Upper lobe of right lung (tissue), 1 donor: ENCODE data around the gene FAM168A. TPM values are rescaled to one million over a fixed set of nuclear protein-coding genes. Genes with fewer than 3 reads are reported as not detected.
"Not testable (repeated sequence)": the region's sequence is repeated elsewhere in the genome, so short reads cannot be mapped to it uniquely, and the experiment has no call there.

Experiments used
- ATAC-seq: fragments of 200-7000 bp; cut with Tn5 transposase; one replicate; pipeline ENCODE4 v1.9.1; 2020; ENCODE audit warnings: mild to moderate bottlenecking, moderate library complexity
- DNase-seq: peaks from one replicate; pipeline ENCODE4 v3.0.0-alpha.2; 2020
- H3K27ac ChIP-seq: fragments of 200-600 bp; one replicate; pipeline ENCODE4 v1.8.0; 2022
- H3K27me3 ChIP-seq: fragments of 200-600 bp; one replicate; pipeline ENCODE4 v1.8.0; 2022; ENCODE audit warnings: mild to moderate bottlenecking
- H3K36me3 ChIP-seq: fragments of 200-600 bp; one replicate; pipeline ENCODE4 v1.8.0; 2022
- H3K4me1 ChIP-seq: fragments of 200-600 bp; one replicate; pipeline ENCODE4 v1.8.0; 2022
- H3K4me3 ChIP-seq: fragments of 200-600 bp; one replicate; pipeline ENCODE4 v1.8.0; 2022; ENCODE audit warnings: mild to moderate bottlenecking
- H3K9me3 ChIP-seq: fragments of 200-600 bp; one replicate; pipeline ENCODE4 v1.8.0; 2022
- intact Hi-C: fragments of 100-400 bp; cut with DNase I; formaldehyde crosslinking; loops from one replicate; pipeline ENCODE4 v1.11.0; 2022
- total RNA-seq: library from RNA; stranded (reverse); fragmentation: NEBNext Ultra II Directional; extraction: Animal tissue kit (Norgen Biotek cat#: 25700); gene quantifications from one replicate; pipeline ENCODE4 v1.2.1, GENCODE V29; 2021
- TF ChIP-seq, protein P1 (sequence below): fragments of 200-600 bp; IDR thresholded peaks from one replicate; pipeline ENCODE4 v1.8.0; 2022; ENCODE audit warnings: antibody characterized with exemption
- donor health status: DM: no; HTN: yes; CAD: no; lungs with severe emphysema.

FAM168A gene
- total RNA-seq, 1 donor from 2014 or later, result 30.7 TPM

GRCh38 chr11:73446766-73447165 lies 151.1 kb downstream of the FAM168A start:
- TF ChIP-seq, protein P1, sequence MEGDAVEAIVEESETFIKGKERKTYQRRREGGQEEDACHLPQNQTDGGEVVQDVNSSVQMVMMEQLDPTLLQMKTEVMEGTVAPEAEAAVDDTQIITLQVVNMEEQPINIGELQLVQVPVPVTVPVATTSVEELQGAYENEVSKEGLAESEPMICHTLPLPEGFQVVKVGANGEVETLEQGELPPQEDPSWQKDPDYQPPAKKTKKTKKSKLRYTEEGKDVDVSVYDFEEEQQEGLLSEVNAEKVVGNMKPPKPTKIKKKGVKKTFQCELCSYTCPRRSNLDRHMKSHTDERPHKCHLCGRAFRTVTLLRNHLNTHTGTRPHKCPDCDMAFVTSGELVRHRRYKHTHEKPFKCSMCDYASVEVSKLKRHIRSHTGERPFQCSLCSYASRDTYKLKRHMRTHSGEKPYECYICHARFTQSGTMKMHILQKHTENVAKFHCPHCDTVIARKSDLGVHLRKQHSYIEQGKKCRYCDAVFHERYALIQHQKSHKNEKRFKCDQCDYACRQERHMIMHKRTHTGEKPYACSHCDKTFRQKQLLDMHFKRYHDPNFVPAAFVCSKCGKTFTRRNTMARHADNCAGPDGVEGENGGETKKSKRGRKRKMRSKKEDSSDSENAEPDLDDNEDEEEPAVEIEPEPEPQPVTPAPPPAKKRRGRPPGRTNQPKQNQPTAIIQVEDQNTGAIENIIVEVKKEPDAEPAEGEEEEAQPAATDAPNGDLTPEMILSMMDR, result no peak

GRCh38 chr11:73445980-73446379 lies 151.9 kb downstream of the FAM168A start:
- H3K27me3 ChIP-seq, result no peaks in the 10 kb centered on the region
- H3K4me3 ChIP-seq, result no peak overlapping the region
- ATAC-seq (no peak), DNase-seq (no peak)
- no peak overlapping the region for H3K27ac ChIP-seq
- intact Hi-C loops, result no loop called here
- no peaks in the 10 kb centered on the region for H3K36me3 ChIP-seq
- H3K9me3 ChIP-seq, result no peaks in the 10 kb centered on the region
- TF ChIP-seq, protein P1, result no peak
- no peaks in the 10 kb centered on the region for H3K4me1 ChIP-seq

More at GRCh38 chr11:73446766-73447165, 151.1 kb downstream of the FAM168A start:
- DNase-seq (no peak), ATAC-seq (no peak)
- H3K4me1 ChIP-seq, result no peaks in the 10 kb centered on the region
- no peaks in the 10 kb centered on the region for H3K36me3 ChIP-seq
- no peaks in the 10 kb centered on the region for H3K9me3 ChIP-seq
- no peaks in the 10 kb centered on the region for H3K27me3 ChIP-seq
- H3K4me3 ChIP-seq, result no peak overlapping the region
- intact Hi-C loops, result no loop called here
- no peak overlapping the region for H3K27ac ChIP-seq

DNA sequence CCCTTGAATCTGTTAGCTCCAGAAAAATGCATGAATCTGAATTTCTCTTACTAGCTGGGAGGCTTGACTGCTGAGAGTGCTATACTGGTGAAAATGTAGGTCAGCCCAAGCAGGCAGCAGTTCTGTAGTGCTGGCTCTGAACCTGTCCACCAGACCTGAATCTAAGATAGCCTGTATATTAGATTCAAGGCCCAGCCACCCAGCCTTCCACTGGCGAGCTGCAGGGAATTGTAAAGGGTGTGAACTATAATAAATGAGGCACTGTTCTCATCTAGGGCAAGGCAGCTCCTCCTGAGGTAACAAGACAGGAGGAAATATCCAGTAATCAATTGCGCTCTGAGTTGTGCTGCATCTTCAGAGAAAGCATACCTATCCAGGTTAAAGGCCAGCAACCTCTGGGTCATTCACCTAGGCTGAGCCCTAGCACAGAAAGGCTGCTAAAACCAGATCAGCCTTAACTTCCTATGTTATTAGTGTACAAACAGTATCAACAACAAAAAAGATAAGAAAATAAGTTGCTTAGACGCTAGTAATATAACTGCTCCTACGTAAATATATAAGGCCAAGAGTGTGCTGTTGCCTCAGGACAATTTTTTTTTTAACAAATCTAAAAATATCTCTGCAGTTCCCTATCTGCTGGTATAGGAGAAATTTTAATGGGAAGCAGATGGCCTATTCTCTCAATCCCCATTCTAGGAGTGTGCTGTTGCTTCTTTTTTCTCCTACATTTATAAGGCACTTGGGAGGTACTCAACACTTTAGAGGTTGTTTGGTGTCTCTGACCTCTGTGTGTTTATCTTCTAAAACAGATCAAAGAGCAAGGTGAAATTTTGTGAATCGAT lies 158.7 kb downstream of the FAM168A start:
- no peak for ATAC-seq
- DNase-seq, result no peak
- TF ChIP-seq, protein P1, result no peak

GRCh38 chr11:73436859-73437258 lies 161.1 kb downstream of the FAM168A start:
- H3K4me3 ChIP-seq, H3K36me3 ChIP-seq, H3K9me3 ChIP-seq, DNase-seq, ATAC-seq, H3K27ac ChIP-seq, intact Hi-C loops, H3K4me1 ChIP-seq, H3K27me3 ChIP-seq: not testable (repeated sequence)

More for the DNA sequence above, 158.7 kb downstream of the FAM168A start:
- Histone ChIP-seq H3K36me3 (no peaks in the 10 kb centered on the region), H3K4me3 (no peak overlapping the region), H3K27ac (no peak overlapping the region), H3K9me3 (no peaks in the 10 kb centered on the region), H3K27me3 (no peaks in the 10 kb centered on the region), H3K4me1 (no peaks in the 10 kb centered on the region)
- intact Hi-C loops, result no loop called here

DNA sequence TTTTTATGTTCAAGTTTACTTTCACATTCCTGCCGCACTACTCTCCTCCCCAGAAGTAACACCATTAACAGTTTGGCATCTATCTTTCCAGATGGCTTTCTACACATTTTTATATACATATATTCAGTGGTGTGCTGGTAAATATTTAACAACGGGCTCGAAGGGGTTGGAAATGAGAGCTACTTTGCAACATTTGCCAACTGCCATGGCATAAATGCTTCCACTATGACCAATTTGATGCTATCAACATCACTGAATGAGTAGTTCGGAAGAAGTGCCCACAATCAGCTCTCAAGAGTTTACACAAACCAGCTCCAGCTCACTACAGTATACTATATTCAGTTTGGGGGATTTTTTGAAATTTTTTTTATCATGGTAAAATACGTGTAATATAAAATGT lies 166.5 kb downstream of the FAM168A start:
- DNase-seq (no peak), ATAC-seq (no peak)
- Histone ChIP-seq H3K9me3 (no peaks in the 10 kb centered on the region), H3K36me3 (no peaks in the 10 kb centered on the region), H3K27ac (no peak overlapping the region), H3K27me3 (no peaks in the 10 kb centered on the region), H3K4me1 (no peaks in the 10 kb centered on the region), H3K4me3 (no peak overlapping the region)
- intact Hi-C loops, result no loop called here
- TF ChIP-seq, protein P1, result no peak

DNA sequence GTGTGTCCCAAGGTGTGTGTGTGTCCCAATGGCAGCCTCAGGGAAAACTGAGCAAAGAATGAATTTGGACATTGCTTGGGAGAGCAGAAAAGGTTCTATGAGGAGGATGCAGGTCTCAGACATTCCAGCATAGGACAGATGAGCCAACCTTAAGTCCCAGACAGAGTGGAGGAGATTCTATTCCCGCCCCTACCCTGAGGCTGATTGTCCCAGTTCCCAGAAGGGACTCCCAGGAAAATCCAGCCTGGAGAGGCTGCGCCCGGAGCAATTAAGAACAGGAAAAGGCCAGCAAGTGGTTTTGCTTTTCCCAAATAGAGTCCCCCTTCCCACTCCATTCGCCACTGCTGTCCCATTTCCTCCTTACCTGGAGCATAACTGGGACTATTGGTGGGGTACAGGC lies 167.6 kb downstream of the FAM168A start:
- Histone ChIP-seq H3K4me3 (no peak overlapping the region), H3K27me3 (no peaks in the 10 kb centered on the region), H3K9me3 (no peaks in the 10 kb centered on the region), H3K36me3 (no peaks in the 10 kb centered on the region), H3K27ac (no peak overlapping the region), H3K4me1 (no peaks in the 10 kb centered on the region)
- DNase-seq, result no peak
- intact Hi-C loops, result no loop called here
- ATAC-seq, result no peak
- TF ChIP-seq, protein P1, result no peak
